Astrocyte (in vitro differentiated cells and primary cell): Measurements from ENCODE around the gene RAPGEF3. TPM values are rescaled to one million over a fixed set of nuclear protein-coding genes. Genes with fewer than 3 reads are reported as not detected.

Experiments
- DNase-seq: peaks from one replicate; pipeline ENCODE4 v3.0.0-alpha.2; 2010; ENCODE audit warnings: low read depth
- FAIRE-seq: peaks from 2 replicates; lab custom pipeline; 2011; peaks lifted over from hg19 to GRCh38; lab: Jason Lieb, UNC
- H2AFZ ChIP-seq: 2 replicates; pipeline ENCODE4 v1.6.0; 2012; ENCODE audit warnings: low read depth, low read length, inconsistent platforms
- H3K27ac ChIP-seq: 2 replicates; pipeline ENCODE4 v1.5.1; 2011; ENCODE audit warnings: low read depth, low read length, inconsistent platforms
- H3K27me3 ChIP-seq: 2 replicates; pipeline ENCODE4 v1.6.0; 2011; ENCODE audit warnings: low read length, inconsistent platforms; ENCODE audit not compliant: insufficient read depth
- H3K36me3 ChIP-seq: 2 replicates; pipeline ENCODE4 v1.5.1; 2011; ENCODE audit warnings: low read length, inconsistent platforms; ENCODE audit not compliant: insufficient read depth
- H3K4me1 ChIP-seq: 2 replicates; pipeline ENCODE4 v1.5.1; 2011; ENCODE audit warnings: low read length, inconsistent platforms; ENCODE audit not compliant: insufficient read depth
- H3K4me2 ChIP-seq: 2 replicates; pipeline ENCODE4 v1.6.0; 2012; ENCODE audit warnings: low read length, inconsistent platforms
- H3K4me3 ChIP-seq: 2 replicates; pipeline ENCODE4 v1.5.1; 2011; ENCODE audit warnings: low read depth, mild to moderate bottlenecking, low read length, inconsistent platforms; ENCODE audit not compliant: insufficient read depth
- H3K79me2 ChIP-seq: 2 replicates; pipeline ENCODE4 v1.6.0; 2012; ENCODE audit warnings: mild to moderate bottlenecking, low read length, inconsistent platforms; ENCODE audit not compliant: insufficient read depth
- H3K9ac ChIP-seq: 2 replicates; pipeline ENCODE4 v1.6.0; 2012; ENCODE audit warnings: mild to moderate bottlenecking, low read length, inconsistent platforms
- H3K9me3 ChIP-seq: 2 replicates; pipeline ENCODE4 v1.5.1; 2012; ENCODE audit warnings: low read depth, mild to moderate bottlenecking, low read length, inconsistent platforms; ENCODE audit not compliant: insufficient read depth
- H4K20me1 ChIP-seq: 2 replicates; pipeline ENCODE4 v1.6.0; 2012; ENCODE audit warnings: low read length, inconsistent platforms; ENCODE audit not compliant: insufficient read depth
- H3K27ac Mint-ChIP-seq: one replicate; pipeline ENCODE4 v1.8.0; 2021; ENCODE audit warnings: mild to moderate bottlenecking, mixed read lengths; ENCODE audit not compliant: unreplicated experiment
- H3K27me3 Mint-ChIP-seq: one replicate; pipeline ENCODE4 v1.8.0; 2021; ENCODE audit warnings: low read depth, mixed read lengths; ENCODE audit not compliant: unreplicated experiment
- H3K36me3 Mint-ChIP-seq: one replicate; pipeline ENCODE4 v1.8.0; 2021; ENCODE audit warnings: low read depth, mixed read lengths; ENCODE audit not compliant: unreplicated experiment
- H3K4me1 Mint-ChIP-seq: one replicate; pipeline ENCODE4 v1.8.0; 2021; ENCODE audit warnings: low read depth, mixed read lengths; ENCODE audit not compliant: unreplicated experiment
- H3K4me3 Mint-ChIP-seq: one replicate; pipeline ENCODE4 v1.8.0; 2021; ENCODE audit warnings: mild to moderate bottlenecking, moderate library complexity, mixed read lengths; ENCODE audit not compliant: unreplicated experiment
- H3K9me3 Mint-ChIP-seq: one replicate; pipeline ENCODE4 v1.8.0; 2021; ENCODE audit warnings: mild to moderate bottlenecking, mixed read lengths; ENCODE audit not compliant: unreplicated experiment
- EZH2 ChIP-seq: IDR thresholded peaks from 2 replicates; pipeline ENCODE4 v1.6.1; 2012; ENCODE audit warnings: mild to moderate bottlenecking, low read length, inconsistent platforms; ENCODE audit not compliant: insufficient read depth
- total RNA-seq: library from RNA; stranded (reverse); gene quantifications from 2 replicates; pipeline ENCODE4 v1.2.1, GENCODE V29; 2021
- TF ChIP-seq, protein P1 (sequence below): IDR thresholded peaks from 2 replicates; pipeline ENCODE4 v1.5.1; 2011; ENCODE audit warnings: low read depth, mild to moderate bottlenecking, inconsistent platforms, low read length, moderate library complexity; ENCODE audit not compliant: insufficient read depth

RAPGEF3 gene
- total RNA-seq, 1 donor from 2014 or later: 5.9 TPM

DNA sequence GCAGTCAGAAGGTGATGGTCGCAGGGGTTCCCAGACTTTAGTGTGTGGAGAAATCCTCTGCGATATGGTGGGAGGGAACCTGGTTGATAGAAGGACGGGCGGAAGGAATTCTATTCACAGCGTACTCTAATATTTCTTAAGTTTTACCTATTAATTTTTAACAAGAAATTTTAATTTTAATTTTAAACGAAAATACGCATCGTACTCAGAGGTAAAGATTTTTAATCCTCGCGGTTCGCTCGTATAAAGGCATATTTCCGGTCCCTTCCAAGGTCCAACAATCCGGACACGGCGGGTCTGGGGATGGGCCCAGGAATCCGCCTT is 14.0 kb upstream of the RAPGEF3 start:
- no peaks in the 10 kb centered on the region for H3K79me2 ChIP-seq
- no peaks in the 10 kb centered on the region for H3K9me3 ChIP-seq
- peaks cover 11% of the 10 kb centered on the region for H3K4me1 ChIP-seq
- no peaks in the 10 kb centered on the region for H3K36me3 ChIP-seq
- peak overlapping the region; percentile 96 for H3K4me2 ChIP-seq
- H3K27me3 ChIP-seq: no peaks in the 10 kb centered on the region
- no peaks in the 10 kb centered on the region for H4K20me1 ChIP-seq
- no peak overlapping the region for H3K27ac ChIP-seq
- peak overlapping the region; percentile 70 for H2AFZ ChIP-seq
- no peak for DNase-seq
- Mint-ChIP-seq H3K27ac (no peak overlapping the region), H3K36me3 (no peaks in the 10 kb centered on the region), H3K27me3 (no peaks in the 10 kb centered on the region), H3K4me3 (peak overlapping the region; percentile 88), H3K9me3 (no peaks in the 10 kb centered on the region), H3K4me1 (peaks cover 19% of the 10 kb centered on the region)
- peak overlapping the region; percentile 62 for H3K4me3 ChIP-seq
- H3K9ac ChIP-seq: peak overlapping the region; percentile 57
- no peak for FAIRE-seq
- TF ChIP-seq, protein P1, sequence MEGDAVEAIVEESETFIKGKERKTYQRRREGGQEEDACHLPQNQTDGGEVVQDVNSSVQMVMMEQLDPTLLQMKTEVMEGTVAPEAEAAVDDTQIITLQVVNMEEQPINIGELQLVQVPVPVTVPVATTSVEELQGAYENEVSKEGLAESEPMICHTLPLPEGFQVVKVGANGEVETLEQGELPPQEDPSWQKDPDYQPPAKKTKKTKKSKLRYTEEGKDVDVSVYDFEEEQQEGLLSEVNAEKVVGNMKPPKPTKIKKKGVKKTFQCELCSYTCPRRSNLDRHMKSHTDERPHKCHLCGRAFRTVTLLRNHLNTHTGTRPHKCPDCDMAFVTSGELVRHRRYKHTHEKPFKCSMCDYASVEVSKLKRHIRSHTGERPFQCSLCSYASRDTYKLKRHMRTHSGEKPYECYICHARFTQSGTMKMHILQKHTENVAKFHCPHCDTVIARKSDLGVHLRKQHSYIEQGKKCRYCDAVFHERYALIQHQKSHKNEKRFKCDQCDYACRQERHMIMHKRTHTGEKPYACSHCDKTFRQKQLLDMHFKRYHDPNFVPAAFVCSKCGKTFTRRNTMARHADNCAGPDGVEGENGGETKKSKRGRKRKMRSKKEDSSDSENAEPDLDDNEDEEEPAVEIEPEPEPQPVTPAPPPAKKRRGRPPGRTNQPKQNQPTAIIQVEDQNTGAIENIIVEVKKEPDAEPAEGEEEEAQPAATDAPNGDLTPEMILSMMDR: no peak
- TF ChIP-seq EZH2: no peak

- Histone ChIP-seq H3K4me2 (peak overlapping the region; percentile 96), H3K9ac (peak overlapping the region; percentile 57), H4K20me1 (no peaks in the 10 kb centered on the region), H3K4me3 (no peak overlapping the region), H3K4me1 (peaks cover 15% of the 10 kb centered on the region), H3K9me3 (no peaks in the 10 kb centered on the region), H3K36me3 (no peaks in the 10 kb centered on the region), H3K27me3 (no peaks in the 10 kb centered on the region), H2AFZ (no peak overlapping the region), H3K27ac (no peak overlapping the region), H3K79me2 (no peaks in the 10 kb centered on the region)
- H3K36me3 Mint-ChIP-seq: no peaks in the 10 kb centered on the region
- peaks cover 20% of the 10 kb centered on the region for H3K4me1 Mint-ChIP-seq
- no peaks in the 10 kb centered on the region for H3K27me3 Mint-ChIP-seq
- H3K4me3 Mint-ChIP-seq: peak overlapping the region; percentile 88
- H3K27ac Mint-ChIP-seq: peak overlapping the region; percentile 78
- DNase-seq: no peak
- no peaks in the 10 kb centered on the region for H3K9me3 Mint-ChIP-seq
- FAIRE-seq: no peak
- no peak for TF ChIP-seq EZH2
- TF ChIP-seq, protein P1: no peak
These were observed 13.5 kb upstream of the RAPGEF3 start for GRCh38 chr12:47772094-47772660.

- Histone ChIP-seq H3K27me3 (no peaks in the 10 kb centered on the region), H4K20me1 (no peaks in the 10 kb centered on the region), H3K9me3 (no peaks in the 10 kb centered on the region), H3K4me2 (no peak overlapping the region), H2AFZ (no peak overlapping the region), H3K79me2 (no peaks in the 10 kb centered on the region), H3K4me1 (peaks cover 15% of the 10 kb centered on the region), H3K36me3 (no peaks in the 10 kb centered on the region), H3K9ac (no peak overlapping the region), H3K27ac (no peak overlapping the region), H3K4me3 (no peak overlapping the region)
- FAIRE-seq: no peak
- Mint-ChIP-seq H3K9me3 (no peaks in the 10 kb centered on the region), H3K27ac (no peak overlapping the region), H3K4me1 (peaks cover 15% of the 10 kb centered on the region), H3K4me3 (no peak overlapping the region), H3K27me3 (no peaks in the 10 kb centered on the region), H3K36me3 (peaks cover under 1% of the 10 kb centered on the region)
- no peak for TF ChIP-seq EZH2
- TF ChIP-seq, protein P1: no peak
- no peak for DNase-seq
These were observed 12.6 kb upstream of the RAPGEF3 start for GRCh38 chr12:47771304-47771703.
